Pancreas (tissue), 10 donors: ENCODE measurements around the gene PPM1F. TPM values are rescaled to one million over a fixed set of nuclear protein-coding genes. Genes with fewer than 3 reads are reported as not detected.

ENCODE experiments used
- ATAC-seq, 4 donors: fragments of 200-7000 bp; cut with Tn5 transposase; one replicate each; pipeline versions ENCODE4 v1.8.0 to v1.9.1; 2020; ENCODE audit warnings: mild to moderate bottlenecking in 4 of 4, moderate library complexity in 4 of 4
- DNase-seq, 6 donors: peaks; one replicate each; pipeline ENCODE4 v3.0.0-alpha.2; 2020
- FAIRE-seq: peaks from 2 replicates; lab custom pipeline; 2012; peaks lifted over from hg19 to GRCh38; lab: Jason Lieb, UNC
- H3K27ac ChIP-seq, 4 donors: fragments of 200-600 bp; sonication (generic); 1 replicate in 3 of 4; 2 replicates in 1 of 4; pipeline versions ENCODE4 v1.5.0 to v1.8.0; 2020
- H3K27me3 ChIP-seq, 4 donors: fragments of 200-600 bp; one replicate each; pipeline ENCODE4 v1.8.0; 2021
- H3K36me3 ChIP-seq, 3 donors: fragments of 200-600 bp; sonication (generic) in 1 of 3; one replicate each; pipeline versions ENCODE4 v1.5.0 to v1.8.0; 2020 to 2021
- H3K4me1 ChIP-seq, 3 donors: fragments of 200-600 bp; one replicate each; pipeline ENCODE4 v1.8.0; 2021
- H3K4me3 ChIP-seq, 4 donors: fragments of 200-600 bp; sonication (generic) in 2 of 4; one replicate each; pipeline versions ENCODE4 v1.5.0 to v1.8.0; 2020 to 2021
- H3K9me3 ChIP-seq, 4 donors: fragments of 200-600 bp; one replicate each; pipeline ENCODE4 v1.8.0; 2021
- WGBS, 2 donors: extraction: QIAGEN DNeasy Blood & Tissue Kit; methylation state at CpG; one replicate each; pipeline ENCODE4 v1.1.7; 2013; 5-methylcytosine and 5-hydroxymethylcytosine counted together
- intact Hi-C, 3 donors: fragments of 100-400 bp; cut with DNase I; formaldehyde crosslinking; loops; one replicate each; pipeline versions ENCODE4 v1.11.1 to v1.14.2; 2022
- polyA plus RNA-seq, 2 donors: library from polyadenylated mRNA; stranded (reverse); fragments of 200-250 nt; gene quantifications; one replicate each; pipeline ENCODE4 v1.2.3, GENCODE V29; 2013
- total RNA-seq, 6 donors: library from RNA; stranded (reverse); fragmentation: NEBNext Ultra II Directional in 4 of 6; extraction: Animal tissue kit (Norgen Biotek cat#: 25700) in 4 of 6; gene quantifications; one replicate each; pipeline versions ENCODE4 v1.2.1 to v1.2.4, GENCODE V29; 2021 to 2023
- TF ChIP-seq, protein P1 (sequence below), 4 donors: fragments of 200-600 bp; sonication (generic) in 3 of 4; IDR thresholded peaks; one replicate each; pipeline versions ENCODE4 v1.5.0 to v1.8.0; 2021; ENCODE audit warnings: antibody characterized with exemption in 4 of 4
- donor health status: healthy with polysubstance abuse.
- donor health status: DM: no; HTN: no; CAD: no; lungs with moderate emphysema.
- donor health status: DM: no; HTN: no; CAD: no.
- donor health status: control.
- donor health status: control.
- donor health status: Bipolar disorder and iron deficiency.
- donor health status: DM: yes; HTN: yes; CAD: no.
- donor health status: DM: no; HTN: no; CAD: no.
- donor health status: DM: no; HTN: no; CAD: no.
- donor health status: DM: yes; HTN: yes; CAD: no.

The PPM1F gene, protein sequence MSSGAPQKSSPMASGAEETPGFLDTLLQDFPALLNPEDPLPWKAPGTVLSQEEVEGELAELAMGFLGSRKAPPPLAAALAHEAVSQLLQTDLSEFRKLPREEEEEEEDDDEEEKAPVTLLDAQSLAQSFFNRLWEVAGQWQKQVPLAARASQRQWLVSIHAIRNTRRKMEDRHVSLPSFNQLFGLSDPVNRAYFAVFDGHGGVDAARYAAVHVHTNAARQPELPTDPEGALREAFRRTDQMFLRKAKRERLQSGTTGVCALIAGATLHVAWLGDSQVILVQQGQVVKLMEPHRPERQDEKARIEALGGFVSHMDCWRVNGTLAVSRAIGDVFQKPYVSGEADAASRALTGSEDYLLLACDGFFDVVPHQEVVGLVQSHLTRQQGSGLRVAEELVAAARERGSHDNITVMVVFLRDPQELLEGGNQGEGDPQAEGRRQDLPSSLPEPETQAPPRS
- total RNA-seq = 10 to 100 TPM in 3 of 6 donors, 1 to 10 TPM in 3; 9.2 to 16.0 (median 10.2) TPM
- polyA plus RNA-seq = 10 to 100 TPM in 1 of 2 donors, 1 to 10 TPM in 1; 9.2 to 10.5 TPM

DNA sequence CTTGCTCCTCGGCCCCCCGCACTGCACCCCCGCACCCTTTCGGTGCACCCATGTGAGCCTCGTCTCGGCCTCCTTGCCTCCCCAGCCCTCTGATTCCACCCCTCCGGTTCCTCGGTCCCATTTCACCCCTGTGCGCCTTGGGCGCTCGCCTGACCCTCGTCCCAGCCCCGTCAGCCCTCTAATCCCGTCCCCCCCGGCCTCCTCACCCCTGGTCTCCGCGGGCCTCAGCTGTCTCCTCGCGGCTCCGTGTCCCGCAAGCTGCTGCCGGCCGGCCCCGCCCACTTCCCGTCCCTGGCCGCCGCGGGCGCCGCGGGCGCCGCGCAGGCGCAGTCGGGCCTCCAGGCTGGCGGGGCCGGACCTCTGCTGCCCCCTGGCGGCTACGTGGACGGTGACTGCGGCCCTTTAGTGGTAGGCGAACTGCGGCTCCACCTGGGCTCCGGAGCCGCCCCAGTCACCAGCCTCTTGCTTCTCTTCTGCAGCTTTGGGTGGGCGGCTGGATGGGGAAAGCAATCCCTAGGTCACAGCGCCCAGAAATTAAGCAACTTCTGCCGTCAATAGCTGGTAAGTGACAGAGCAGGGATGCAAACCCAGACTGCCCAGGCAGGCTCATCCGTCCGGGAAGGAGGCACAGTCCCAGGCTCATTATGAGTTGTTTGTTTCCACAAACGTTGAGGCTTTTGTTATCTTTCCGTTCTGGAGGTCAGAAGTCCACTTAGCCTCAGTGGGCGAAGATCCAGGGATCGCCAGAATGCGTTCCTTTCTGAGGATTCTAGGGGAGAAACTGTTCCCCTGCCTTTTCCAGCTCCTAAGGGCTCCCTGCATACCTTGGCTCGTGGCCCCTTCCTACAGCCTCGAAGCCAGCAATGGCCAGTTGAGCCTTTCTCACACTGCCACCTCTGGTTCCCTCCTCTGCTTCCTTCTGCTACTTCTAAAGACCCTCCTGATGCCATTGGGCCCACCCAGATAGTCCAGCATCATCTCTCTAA, at the start of gene PPM1F:
PPM1F (minus strand) TSS at position 263 of the 986 bp plus-strand sequence. CDS start 6,800 bp downstream, outside the sequence.
- ATAC-seq = peak; percentile 92 to 94 (median 93)
- H3K27ac ChIP-seq = peak within 1 kb of the TSS in 1 of 4 donors; percentile 41
- 9 to 12% methylated on average over 57 to 58 of the region's 58 CpGs for WGBS, 2 donors
- no peaks in the 10 kb centered on the region for H3K36me3 ChIP-seq
- FAIRE-seq = no peak
- H3K4me1 ChIP-seq = peaks cover 0 to 4% (median 4%) of the 10 kb centered on the region in 3 donors
- DNase-seq = peak; percentile 72 to 98 (median 92)
- intact Hi-C loops = no loop called here
- TF ChIP-seq, protein P1, sequence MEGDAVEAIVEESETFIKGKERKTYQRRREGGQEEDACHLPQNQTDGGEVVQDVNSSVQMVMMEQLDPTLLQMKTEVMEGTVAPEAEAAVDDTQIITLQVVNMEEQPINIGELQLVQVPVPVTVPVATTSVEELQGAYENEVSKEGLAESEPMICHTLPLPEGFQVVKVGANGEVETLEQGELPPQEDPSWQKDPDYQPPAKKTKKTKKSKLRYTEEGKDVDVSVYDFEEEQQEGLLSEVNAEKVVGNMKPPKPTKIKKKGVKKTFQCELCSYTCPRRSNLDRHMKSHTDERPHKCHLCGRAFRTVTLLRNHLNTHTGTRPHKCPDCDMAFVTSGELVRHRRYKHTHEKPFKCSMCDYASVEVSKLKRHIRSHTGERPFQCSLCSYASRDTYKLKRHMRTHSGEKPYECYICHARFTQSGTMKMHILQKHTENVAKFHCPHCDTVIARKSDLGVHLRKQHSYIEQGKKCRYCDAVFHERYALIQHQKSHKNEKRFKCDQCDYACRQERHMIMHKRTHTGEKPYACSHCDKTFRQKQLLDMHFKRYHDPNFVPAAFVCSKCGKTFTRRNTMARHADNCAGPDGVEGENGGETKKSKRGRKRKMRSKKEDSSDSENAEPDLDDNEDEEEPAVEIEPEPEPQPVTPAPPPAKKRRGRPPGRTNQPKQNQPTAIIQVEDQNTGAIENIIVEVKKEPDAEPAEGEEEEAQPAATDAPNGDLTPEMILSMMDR (IDR thresholded peaks at IDR 0.05) = peak; percentile 68 to 89 (median 88)
- peak within 1 kb of the TSS; percentile 27 to 70 (median 54) for H3K4me3 ChIP-seq
- no peaks in the 10 kb centered on the region for H3K27me3 ChIP-seq
- H3K9me3 ChIP-seq = no peaks in the 10 kb centered on the region

DNA sequence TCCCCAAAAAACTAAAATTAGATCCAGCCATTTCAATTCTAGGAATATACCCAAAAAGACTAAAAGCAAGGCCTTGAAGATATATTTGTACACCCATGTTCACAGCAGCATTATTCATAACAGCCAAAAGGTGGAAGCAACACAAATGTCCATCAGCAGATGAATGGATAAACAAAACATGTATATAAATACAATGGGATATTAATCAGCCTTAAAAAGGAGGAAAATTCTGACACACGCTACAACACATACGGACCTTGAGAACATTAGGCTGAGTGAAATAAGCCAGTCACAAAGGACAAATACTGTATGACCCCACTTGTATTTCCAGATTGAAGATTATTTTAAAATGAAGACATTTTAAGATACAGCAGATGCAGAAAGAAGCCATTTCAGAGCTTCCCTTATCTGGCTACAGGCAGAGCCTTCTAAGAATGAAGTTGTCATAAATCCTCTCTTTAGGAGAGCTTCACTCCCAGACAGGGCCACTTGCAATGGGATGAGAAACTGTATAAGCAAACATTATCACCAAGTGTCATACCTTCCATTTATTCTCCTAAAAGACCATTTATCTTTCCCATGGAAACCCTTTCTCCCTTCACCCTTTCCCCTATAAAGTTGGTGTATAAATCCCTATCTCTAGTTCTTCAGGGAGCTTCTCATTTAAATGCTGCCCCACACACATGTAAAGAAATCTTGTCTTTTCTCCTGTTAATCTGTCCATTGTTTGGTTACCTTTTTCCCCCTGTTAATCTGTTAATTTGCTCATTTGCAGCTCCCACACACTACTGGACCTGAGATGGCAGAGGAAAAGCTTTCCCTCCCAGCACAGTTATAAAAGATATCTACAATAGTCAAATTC, 49.2 kb upstream of the PPM1F start:
- ATAC-seq (no peak), DNase-seq (no peak), FAIRE-seq (no peak)
- H3K4me3 ChIP-seq = no peak overlapping the region
- no peaks in the 10 kb centered on the region for H3K27me3 ChIP-seq
- H3K36me3 ChIP-seq = no peaks in the 10 kb centered on the region
- H3K9me3 ChIP-seq = no peaks in the 10 kb centered on the region
- H3K4me1 ChIP-seq = no peaks in the 10 kb centered on the region
- intact Hi-C loops = no loop called here
- no peak overlapping the region for H3K27ac ChIP-seq
- 91 to 94% methylated on average over 2 of the region's 2 CpGs for WGBS, 2 donors
- TF ChIP-seq, protein P1 (IDR thresholded peaks at IDR 0.05) = no peak

DNA sequence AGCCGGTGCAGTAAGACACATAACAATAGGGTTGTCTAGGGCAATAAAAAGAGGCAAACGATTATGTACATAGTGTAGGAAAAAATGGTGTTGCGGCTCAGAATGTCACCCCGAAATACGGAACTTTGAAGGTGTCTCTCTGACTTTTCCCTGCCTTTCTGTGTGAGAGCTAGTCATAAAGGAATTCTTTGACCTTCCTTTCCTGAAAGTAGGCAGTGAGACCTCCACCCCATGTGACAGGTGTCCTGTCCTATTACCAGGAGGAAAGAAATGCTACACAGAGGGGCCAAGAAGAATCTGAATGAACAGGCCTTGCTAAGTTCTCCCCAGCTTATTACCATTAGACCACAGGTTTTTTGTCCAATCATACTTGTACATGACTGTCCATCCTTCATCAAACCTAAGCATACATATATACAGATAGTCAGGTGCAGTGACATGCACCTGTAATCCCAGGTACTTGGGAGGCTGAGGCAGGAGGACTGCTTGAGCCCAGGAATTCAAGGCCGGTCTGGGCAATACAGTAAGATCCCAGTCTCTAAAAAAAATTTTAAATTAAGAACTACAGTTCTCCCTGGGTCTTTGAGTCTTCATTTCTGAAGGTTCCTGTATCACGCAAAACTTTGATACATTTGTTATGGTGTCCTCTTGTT, 46.1 kb upstream of the PPM1F start:
- ATAC-seq = no peak
- 79 to 80% methylated on average over 7 of the region's 7 CpGs for WGBS, 2 donors
- no peak for DNase-seq
- Histone ChIP-seq H3K9me3 (no peaks in the 10 kb centered on the region), H3K4me1 (no peaks in the 10 kb centered on the region), H3K36me3 (no peaks in the 10 kb centered on the region), H3K4me3 (no peak overlapping the region), H3K27ac (no peak overlapping the region), H3K27me3 (no peaks in the 10 kb centered on the region)
- no peak for FAIRE-seq
- TF ChIP-seq, protein P1 (IDR thresholded peaks at IDR 0.05) = no peak
- intact Hi-C loops = no loop called here

DNA sequence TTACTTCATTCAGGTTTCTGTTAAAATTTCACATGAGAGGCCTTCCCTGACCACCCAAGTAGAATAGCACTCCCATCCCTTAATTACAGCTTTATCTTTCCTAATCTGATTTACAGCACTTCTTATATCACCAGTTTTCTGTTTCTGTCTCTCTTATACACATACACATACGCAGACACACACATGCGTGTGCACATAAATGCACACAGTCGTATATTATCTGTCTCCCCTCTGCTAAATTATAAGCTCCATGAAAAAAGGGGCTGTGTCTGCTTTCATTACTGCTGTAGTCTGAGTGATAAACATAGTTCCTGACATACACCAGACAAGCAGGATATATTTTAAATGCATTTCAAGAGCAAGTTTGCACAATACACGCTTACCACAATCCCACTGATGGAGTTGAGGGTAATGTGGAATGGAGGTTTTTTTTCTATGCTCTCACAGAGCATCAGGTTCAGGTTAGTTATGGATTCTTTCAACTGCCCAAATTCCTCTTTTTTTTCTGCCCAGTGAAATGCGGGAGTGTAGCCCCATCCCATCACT, 43.6 kb upstream of the PPM1F start:
- FAIRE-seq (no peak), ATAC-seq (no peak), DNase-seq (no peak)
- H3K27ac ChIP-seq = no peak overlapping the region
- H3K36me3 ChIP-seq = no peaks in the 10 kb centered on the region
- H3K4me3 ChIP-seq = no peak overlapping the region
- TF ChIP-seq, protein P1 (IDR thresholded peaks at IDR 0.05) = no peak
- H3K27me3 ChIP-seq = no peaks in the 10 kb centered on the region
- intact Hi-C loops = no loop called here
- H3K9me3 ChIP-seq = no peaks in the 10 kb centered on the region
- no peaks in the 10 kb centered on the region for H3K4me1 ChIP-seq
- WGBS, 2 donors = 76 to 79% methylated on average over 5 of the region's 5 CpGs
